HCT116 (cell line): ENCODE measurements around the gene KIRREL1.

Source experiments
- ATF3 ChIP-seq: IDR thresholded peaks from 2 replicates; pipeline ENCODE4 v1.6.1; 2012
- CEBPB ChIP-seq: IDR thresholded peaks from 2 replicates; pipeline ENCODE4 v1.6.1; 2012; ENCODE audit warnings: low read depth
- CTCF ChIP-seq, 3 experiments: fragments of 200-600 bp in 1 of 3; sonication (generic) in 1 of 3; IDR thresholded peaks in 2 of 3; conservative IDR thresholded peaks in 1 of 3; 2 replicates each; pipeline ENCODE4 v1.5.1; 2012 to 2017; ENCODE audit warnings: low read depth in 2 of 3, low read length in 2 of 3, antibody characterized with exemption in 1 of 3, borderline replicate concordance in 1 of 3, control low read depth in 1 of 3, mild to moderate bottlenecking in 1 of 3, mixed read lengths in 1 of 3, mixed run types in 1 of 3, moderate library complexity in 1 of 3; ENCODE audit not compliant: insufficient read depth in 1 of 3
- EZH2 ChIP-seq: fragments of 200-600 bp; sonication (generic); IDR thresholded peaks from 2 replicates; pipeline ENCODE4 v1.6.1; 2017; ENCODE audit warnings: antibody characterized with exemption, mixed run types
- POLR2AphosphoS5 ChIP-seq: IDR thresholded peaks from 2 replicates; pipeline ENCODE4 v1.6.1; 2011; ENCODE audit warnings: mild to moderate bottlenecking, low read depth, low read length, moderate library complexity
- RAD21 ChIP-seq: IDR thresholded peaks from 2 replicates; pipeline ENCODE4 v1.6.1; 2012; ENCODE audit warnings: low read depth, mild to moderate bottlenecking
- REST ChIP-seq: IDR thresholded peaks from 2 replicates; pipeline ENCODE4 v1.6.1; 2012; ENCODE audit warnings: low read depth

- TF ChIP-seq RAD21, result no peak
- TF ChIP-seq REST, result no peak
- no peak for TF ChIP-seq CTCF (IDR thresholded peaks at IDR 0.05 in 2 of 3, conservative IDR thresholded peaks at IDR 0.05 in 1 of 3; ENCODE audit: borderline replicate concordance in 1 of 3, insufficient read depth in 1 of 3, low read depth in 2 of 3, low read length in 2 of 3)
- no peak for TF ChIP-seq POLR2AphosphoS5
- TF ChIP-seq CEBPB, result no peak
- no peak for TF ChIP-seq EZH2
- no peak for TF ChIP-seq ATF3
Measured at GRCh38 chr1:157968946-157969345, 24.5 kb upstream of the KIRREL1 start.
